HG03196 (cell line): ENCODE measurements around the gene RAB21.

Source experiments
- ATAC-seq: cut with Tn5 transposase; IDR thresholded peaks from one replicate; pipeline ENCODE4 v1.9.1; 2021; ENCODE audit not compliant: unreplicated experiment

Gene RAB21, protein sequence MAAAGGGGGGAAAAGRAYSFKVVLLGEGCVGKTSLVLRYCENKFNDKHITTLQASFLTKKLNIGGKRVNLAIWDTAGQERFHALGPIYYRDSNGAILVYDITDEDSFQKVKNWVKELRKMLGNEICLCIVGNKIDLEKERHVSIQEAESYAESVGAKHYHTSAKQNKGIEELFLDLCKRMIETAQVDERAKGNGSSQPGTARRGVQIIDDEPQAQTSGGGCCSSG

DNA sequence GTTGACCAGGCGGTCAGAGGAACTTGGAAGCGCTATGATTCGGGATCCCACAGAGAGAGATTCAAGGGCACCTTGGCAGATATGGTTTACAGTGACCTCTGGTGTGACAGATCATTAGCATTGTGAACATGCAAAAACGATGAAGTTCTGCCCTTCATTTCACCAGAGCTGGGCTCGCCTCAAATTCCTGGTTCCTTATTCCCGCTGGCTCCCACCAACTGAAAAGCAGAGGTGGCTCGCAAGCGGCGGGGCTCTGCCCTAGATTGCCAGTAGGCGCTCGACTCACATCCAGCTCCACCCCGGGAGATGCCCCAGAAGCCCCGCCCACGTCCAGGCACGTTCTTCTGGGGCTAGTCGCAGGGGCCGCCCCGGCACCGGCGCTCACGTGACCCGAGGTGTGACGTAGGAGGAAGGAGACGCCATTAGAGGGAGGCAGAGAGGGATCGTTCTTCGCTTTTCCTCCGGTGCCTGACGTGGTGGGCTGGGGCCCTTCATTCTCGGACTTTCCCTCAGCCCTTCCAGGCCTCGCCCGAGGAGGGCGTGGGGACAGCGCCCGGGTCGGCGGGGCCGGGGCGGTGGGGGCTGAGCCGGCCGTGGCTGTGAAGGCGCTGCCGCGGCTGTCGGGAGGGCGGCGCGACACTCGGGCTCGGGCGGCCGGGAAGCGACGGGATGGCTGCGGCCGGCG is at the start of gene RAB21:
Gene RAB21, plus strand, starts transcription at position 403 of the 685 bp plus-strand sequence. Its CDS starts 267 bp downstream, at position 670.
- ATAC-seq = peak; percentile 96

DNA sequence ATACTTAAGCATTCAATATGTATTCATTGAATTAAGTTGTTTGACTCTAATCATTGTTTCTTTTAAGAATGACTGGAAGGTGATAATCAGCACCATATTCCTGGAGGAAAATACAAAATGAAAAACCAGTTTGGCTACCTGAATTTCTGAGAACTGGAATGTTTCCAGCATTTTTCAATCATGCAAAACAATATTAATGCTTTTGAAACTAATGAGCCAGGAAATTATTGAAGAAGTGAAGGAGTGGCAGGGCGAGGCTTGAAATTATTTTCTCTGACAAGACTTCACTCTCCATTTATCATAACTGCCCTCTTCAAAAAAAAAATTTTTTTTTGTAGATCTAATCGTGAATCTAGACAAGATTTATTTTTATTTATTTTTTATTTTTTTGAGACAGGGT is 49.7 kb upstream of the RAB21 start:
- ATAC-seq = no peak

DNA sequence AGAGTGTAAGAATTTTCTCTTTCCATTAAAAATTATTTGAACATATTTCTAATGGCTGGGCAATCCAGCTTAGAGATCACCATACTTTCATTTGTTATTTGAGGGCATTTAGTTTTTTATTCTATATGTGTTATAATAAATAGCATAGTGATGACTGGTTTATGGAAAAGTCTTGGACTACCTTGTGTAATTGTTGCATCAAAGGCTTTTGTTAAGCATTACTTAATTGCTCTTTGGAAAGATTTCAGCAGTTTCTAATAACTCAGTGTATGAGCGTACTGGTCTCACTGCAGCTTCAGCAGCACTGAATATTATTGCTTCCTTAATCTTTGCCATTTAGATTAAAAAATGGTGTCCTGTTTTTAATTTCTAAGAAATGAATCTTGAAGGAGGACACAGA is 46.0 kb upstream of the RAB21 start:
- no peak for ATAC-seq

DNA sequence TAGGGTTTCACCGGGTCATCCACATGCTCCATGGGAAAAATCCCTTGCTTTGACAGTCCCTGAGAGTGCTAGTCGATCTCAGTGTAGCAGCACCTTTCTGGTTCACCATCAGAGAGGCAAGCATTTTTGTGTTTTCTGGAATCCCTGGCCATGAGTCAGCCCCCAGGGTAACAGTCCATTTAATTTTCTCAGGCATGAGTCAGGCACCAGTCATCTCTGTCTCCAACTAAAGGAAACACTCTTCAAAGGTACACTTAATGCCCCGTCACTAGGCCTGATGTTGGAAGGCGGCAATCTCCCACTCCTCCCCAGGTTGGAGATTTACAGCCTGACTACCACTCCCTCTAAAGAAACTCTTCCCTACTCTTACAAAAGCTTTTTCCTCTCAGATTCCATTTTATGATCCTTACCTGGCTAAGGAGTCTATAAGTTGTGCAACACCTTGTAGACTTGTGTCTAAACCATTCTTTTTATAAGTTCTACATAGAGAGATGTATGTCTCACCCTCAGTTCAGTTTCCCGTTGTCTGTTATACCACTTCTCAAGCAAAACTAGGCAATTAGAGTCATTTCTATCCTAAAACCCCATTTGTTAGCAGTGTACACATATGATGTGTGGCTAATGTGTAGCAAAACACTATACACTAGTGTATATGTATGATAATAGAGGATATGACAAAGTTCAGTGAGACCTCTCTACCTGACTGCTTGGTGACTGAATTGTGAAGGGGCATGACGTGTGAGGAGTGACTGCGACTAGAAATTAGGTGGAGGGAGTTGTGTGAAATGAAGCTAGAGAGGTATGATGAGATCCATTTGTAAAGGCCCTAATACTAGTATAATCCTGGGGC is 44.2 kb upstream of the RAB21 start:
- ATAC-seq = no peak

DNA sequence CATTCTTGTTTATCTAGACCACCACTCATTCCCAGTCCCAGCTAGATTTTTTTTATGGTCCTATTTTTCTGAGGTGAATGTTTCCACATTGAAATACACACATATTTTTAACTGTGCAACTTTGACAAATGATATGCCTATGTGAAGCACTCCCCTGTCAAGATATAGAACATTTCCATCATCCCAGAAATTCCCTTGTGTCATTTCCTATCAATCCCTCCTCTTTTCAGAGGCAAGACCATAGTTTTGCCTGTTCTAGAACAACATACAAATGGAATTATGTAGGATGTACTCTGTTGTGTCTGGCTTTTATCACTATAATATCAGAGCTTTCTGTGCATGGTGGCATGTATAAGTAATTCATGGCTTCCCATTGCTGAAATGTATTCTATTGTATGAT is 36.1 kb upstream of the RAB21 start:
- no peak for ATAC-seq

DNA sequence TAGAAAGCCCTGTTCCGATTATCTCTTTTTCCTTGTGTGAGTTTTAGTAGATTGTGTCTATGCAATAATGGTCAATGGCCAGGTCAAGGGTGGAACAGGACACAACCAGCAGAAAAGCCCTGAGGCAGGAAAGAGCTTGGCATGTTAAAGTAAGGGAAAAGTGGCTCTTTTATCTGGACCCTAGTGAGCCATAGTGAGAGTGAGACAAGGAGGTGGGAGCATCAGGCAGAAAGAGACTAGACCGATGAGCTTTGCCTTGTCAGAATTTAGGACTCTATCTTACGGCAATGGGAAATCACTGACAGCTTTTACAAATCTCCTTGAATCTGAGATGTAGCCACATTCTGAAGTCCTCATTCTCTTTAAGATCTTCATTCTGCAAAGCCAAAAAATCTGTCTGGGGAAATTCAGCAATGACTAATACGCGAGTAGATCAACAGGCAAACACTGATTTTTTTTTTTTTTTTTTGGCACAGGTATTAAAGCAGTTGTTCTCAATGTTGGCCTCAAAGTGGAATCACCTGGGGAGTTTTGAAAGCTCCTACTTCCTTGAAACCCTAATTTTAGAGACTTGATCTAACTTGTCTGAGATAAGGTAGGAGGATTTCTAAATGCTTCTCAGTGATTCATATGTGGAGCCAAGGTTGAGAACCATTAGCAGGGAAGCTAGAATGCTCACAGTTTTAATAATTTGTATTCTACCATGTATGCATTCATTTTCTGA is 34.9 kb upstream of the RAB21 start:
- no peak for ATAC-seq

DNA sequence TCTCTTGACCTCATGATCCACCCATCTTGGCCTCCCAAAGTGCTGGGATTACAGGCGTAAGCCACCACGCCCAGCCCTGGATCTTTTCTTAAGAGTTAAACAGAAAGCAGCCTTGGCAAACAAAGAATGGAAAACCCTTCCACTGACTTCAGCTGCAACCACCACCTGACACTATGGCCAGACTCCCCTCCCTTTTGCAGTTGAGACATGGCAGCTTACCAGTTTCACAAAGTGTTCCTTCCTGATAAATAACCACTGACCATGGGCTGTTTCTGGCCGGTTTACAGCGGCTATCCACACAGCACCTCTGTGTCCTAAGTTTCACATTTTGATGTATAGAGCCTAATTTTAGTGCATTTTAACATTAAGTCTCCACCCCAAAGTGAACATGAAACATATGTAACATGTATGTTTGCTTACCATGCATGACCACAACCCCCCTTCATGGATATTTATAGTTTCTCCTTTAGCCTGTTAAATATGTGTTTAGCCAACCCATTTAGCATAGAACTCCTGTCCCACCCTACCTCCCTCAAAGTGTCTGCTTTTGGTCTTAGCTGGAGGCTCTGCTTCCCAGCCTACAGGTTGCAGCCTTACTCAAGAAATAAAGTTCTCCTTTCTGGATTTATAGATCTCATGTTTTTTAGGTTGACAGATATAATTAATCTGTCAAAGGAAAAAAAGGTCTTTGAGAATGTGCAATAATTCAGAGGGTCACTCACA is 32.7 kb upstream of the RAB21 start:
- no peak for ATAC-seq

DNA sequence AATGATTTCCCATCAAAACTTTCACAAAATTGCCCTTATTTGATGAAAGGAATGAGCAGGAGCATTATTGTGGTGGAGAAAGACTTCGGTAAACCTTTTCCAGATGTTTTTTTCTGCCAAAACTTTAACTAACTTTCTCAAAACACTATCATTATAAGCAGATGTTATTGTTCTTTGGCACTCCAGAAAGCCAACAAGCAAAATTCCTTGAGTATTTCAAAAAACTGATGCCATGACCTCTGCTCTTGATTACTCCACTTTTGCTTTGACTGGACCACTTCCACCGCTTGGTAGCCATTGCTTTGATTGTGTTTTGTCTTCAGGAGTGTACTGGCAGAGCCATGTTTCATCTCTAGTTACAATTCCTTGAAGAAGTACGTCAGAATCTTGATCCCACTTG is 29.7 kb upstream of the RAB21 start:
- no peak for ATAC-seq

DNA sequence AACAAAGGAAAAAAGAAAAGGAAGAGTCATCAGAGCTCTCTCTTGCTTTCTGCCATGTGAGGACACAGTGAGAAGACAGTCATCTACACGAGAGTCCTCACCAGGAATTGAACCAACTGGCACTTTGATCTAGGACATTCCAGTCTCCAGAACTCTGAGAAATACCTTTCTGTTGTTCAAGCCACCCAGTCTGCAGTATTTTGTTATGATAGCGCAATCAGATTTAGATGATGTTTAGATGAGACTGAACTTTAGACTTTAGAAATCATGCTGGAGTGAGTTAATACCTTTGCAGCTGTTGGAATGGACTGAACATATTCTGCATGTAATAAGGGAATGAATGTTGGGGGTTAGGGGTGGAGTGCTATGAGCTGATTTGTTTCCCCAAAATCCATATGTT is 28.1 kb upstream of the RAB21 start:
- no peak for ATAC-seq

DNA sequence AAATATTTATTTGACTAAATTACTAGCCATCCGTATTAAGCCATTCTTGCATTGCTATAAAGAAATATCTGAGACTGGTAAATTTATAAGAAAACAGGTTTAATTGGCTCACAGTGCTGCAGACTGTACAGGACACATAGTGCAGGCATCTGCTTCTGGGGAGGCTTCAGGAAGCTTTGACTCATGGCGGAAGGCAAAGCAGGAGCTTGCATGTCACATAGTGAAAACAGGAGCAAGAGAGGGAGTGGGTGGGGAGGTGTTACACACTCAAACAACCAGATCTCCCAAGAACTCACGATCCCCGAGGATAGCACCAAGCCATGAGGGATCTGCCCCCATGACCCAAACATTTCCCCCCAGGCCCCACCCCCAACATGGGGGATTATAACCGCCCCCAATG is 26.7 kb upstream of the RAB21 start:
- no peak for ATAC-seq

DNA sequence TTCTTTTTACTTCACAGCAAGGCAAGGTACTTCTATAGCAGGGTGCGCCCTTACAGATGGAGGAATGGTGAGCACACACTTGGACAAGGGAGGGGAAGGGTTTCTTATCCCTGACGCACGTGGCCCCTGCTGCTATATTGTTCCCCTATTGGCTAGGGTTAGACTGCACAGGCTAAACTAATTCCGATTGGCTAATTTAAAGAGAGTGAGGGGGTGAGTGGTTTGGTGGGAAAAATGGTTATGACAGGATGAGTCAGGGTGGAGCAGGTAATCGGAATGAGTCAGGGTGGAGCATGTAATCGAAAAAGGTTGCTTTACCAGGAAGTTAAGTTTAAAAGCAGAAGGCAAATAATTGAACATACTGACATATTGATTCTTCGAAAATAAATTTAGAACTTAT is 23.7 kb upstream of the RAB21 start:
- no peak for ATAC-seq

DNA sequence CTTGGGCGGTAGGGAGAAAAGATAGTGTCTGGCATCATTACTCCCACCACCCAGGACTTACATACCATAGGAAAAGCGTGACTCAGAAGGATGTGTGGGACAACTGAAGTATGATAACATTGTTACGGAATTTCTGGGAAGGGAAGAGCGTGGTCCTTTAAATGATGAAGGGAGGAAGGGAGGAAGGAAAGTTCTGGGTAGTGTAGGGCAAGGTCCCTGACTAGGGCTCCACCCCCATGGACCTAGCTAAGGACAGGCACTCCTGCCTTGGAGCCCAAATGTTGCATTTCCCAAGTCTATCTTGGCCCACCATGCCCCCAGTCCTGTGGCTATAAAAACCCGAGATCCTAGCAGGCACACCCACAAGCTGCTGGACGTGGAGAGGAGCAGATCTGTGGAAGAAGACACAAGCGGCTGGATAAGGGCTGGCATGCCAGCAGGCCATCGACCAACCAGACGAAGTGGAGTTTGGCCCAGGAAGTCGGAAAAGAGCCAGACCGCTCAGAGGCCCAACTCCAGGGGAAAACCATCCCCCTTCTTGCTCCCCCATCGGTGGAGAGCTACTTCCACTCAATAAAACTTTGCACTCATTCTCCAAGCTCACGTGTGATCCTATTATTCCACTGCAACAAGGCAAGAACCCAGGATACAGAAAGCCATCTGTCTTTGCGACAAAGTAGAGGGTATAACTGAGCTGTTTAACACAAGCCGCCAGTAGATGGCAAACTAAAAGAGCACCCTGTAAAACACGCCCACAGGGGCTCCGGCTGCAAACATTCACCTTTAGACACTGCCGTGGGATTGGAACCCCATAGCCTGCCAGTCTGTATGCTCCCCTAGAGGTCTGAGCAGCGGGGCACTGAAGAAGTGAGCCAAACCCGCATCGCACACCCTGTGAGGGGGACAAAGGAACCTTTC is 23.0 kb upstream of the RAB21 start:
- ATAC-seq = no peak

DNA sequence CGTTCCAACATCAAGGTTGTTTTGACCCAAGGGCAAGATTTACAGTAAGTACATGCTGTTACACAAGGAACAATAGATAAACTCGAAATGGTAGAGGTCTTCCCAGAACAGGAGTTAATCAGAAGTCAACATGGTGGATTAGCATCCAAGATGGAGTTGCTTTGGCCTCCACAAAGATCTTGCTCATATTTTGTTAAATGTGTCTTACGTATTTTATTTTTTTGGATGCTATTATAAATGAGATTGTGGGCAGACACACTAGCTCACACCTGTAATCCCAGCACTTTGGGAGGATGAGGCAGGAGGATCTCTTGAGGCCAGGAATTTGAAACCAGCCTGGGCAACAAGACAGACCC is 22.3 kb upstream of the RAB21 start:
- no peak for ATAC-seq

DNA sequence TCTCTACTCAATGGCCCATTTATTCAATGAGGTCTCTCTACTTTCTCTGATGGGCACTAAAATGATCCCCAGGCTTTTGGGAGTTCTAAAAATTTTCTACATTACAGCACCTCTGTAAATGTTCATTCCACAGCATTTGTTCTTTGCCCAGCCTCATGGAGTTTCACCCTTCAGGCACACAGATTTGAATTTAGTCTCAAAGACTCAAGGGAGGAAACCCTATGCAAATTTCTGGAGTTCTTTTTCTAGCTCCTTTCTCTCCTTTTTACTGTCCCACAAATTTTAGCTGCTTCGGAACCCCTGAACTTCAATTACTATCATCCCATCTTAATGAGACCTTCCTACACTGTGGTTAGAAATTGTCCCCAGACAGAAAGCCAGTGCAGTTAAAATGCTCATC is 17.5 kb upstream of the RAB21 start:
- no peak for ATAC-seq

DNA sequence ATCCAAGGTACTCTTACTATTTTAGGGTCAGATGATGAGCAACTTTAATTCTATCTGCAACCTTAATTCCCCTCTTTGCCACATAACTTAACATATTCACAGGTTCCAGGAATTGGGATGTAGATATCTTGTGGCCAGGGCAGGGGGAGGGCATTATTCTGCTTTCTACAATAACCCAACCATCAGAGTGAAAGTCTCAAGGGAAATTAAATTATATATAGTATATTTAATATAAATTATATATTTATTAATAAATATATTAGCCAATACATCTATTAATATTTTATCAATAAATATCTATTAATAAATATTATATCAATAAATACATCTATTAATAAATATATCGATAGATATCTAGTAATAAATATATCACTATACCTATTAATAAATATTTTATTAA is 11.7 kb upstream of the RAB21 start:
- no peak for ATAC-seq

DNA sequence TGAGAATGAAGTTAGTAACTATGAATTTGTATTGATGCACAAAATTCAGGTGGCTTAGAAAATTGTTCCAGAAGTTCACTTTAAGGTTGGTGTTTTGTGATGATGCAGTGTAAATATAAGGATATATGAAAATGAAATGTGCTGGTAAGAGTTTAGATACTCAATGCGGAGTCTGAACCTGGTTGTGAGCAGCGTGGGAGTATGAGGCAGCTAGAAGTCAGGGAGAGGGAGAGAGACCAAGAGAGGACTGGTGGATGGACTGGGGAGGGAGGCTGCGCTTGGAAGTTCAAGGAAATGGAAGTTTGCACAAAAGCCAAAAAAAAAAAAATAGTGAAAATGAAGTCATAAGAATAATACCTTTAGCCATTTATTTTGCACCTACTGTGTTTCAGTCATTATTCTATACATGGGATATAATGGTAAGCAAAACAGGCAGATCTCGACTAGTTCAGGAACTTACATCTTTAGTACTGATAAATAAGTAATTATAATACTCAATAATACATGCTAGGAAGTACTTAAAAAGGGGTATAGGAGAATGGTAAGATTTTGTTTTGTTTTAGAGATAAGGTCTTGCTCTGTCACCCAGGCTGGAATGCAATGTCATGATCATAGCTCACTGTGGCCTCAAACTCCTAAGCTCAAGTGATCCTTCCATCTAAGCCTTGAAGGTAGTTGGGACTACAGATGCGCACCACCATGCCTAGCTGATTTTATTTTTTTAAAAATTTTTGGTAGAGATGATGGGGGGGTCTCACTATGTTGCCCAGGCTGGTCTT is 10.0 kb upstream of the RAB21 start:
- ATAC-seq = no peak

DNA sequence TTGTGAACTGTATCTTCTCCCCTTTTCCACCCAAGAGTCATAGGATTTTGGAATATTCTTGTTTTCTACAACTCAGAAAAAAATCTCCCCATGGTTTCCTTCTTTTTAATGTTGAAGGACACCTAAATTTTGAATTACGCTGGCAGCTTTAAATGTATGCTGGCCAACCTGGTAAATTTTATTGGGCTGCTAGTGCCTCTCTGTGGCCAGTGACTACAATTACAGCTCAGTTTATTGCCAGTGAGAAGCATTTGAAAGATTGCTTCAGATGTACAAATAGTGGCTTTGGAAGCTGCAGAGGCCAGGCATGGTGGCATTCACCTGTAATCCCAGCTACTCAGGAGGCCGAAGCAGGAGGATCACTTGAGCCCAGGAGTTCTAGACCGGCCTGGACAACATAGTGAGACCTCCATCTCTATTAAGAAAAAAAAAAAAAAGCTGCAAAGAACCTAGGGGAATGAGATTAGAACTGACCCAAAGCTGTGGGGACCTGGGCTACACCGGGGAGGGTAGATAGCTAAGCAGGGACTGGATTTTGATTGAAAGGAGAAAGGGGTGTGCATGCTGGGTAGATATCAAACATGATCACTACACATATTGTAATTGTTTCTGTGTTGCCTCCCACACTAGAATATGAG is 7.6 kb upstream of the RAB21 start:
- peak; percentile 89 for ATAC-seq

DNA sequence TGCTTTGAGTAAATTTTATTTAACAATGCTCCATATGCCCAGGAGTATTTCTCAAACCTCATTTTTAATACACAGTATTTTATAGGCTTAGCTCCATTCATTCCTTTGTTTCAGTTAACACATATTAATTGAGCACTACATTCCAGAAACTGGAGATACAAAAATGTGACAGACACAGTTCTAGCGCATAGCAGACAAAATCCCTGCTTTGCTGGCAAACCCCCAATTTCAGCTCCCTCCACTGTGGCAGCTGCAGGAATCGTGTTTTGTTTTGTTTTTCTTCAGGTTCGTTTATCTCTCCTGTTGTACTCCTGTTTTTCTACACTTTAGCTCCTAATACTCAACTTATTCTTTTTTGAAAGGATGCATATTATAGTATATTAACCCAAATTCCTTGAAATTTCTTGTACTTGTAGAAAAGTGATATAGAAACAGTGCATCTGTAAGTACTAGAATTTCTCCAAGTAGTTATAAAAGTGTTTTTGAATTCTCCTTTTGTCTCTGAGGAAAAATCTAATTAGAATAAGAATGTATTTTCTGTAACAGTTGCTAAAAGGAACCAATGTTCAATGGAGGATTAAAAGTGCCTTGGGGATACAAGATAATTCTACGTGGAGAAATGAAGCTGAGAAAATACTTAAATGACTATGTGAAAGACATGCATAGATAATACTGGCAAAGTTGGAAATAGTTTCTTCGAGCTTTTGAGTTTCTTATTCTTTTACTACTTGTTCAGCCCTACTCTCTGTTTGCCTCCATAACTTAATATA is 6.4 kb upstream of the RAB21 start:
- no peak for ATAC-seq
